MM.1S (cell line): ENCODE data around the gene REEP1.

ENCODE experiments used
- DNase-seq: peaks from one replicate; pipeline ENCODE4 v3.0.0-alpha.2; 2015
- H2AFZ ChIP-seq: fragments of 300-600 bp; sonication (generic); 2 replicates; pipeline ENCODE4 v1.6.0; 2016; ENCODE audit warnings: antibody characterized with exemption, low read length
- H3F3A ChIP-seq: fragments of 300-600 bp; sonication (generic); 2 replicates; pipeline ENCODE4 v1.6.1; 2016; ENCODE audit warnings: mild to moderate bottlenecking, antibody characterized with exemption, low read length, moderate library complexity, mixed read lengths; ENCODE audit not compliant: insufficient read depth
- H3K27ac ChIP-seq: fragments of 300-600 bp; sonication (generic); 2 replicates; pipeline ENCODE4 v1.5.1; 2016; ENCODE audit warnings: mild to moderate bottlenecking, low read length
- H3K27me3 ChIP-seq: fragments of 300-600 bp; sonication (generic); replicated peaks from 2 replicates; pipeline ENCODE4 v1.6.0; 2016; ENCODE audit warnings: low read length; ENCODE audit not compliant: insufficient read depth
- H3K36me3 ChIP-seq: fragments of 300-600 bp; sonication (generic); replicated peaks from 2 replicates; pipeline ENCODE4 v1.6.1; 2016; ENCODE audit warnings: mild to moderate bottlenecking, low read length, mixed read lengths; ENCODE audit not compliant: insufficient read depth
- H3K4me1 ChIP-seq: fragments of 300-600 bp; sonication (generic); 2 replicates; pipeline ENCODE4 v1.6.1; 2016; ENCODE audit warnings: low read length, mixed read lengths
- H3K4me2 ChIP-seq: fragments of 300-600 bp; sonication (generic); 2 replicates; pipeline ENCODE4 v1.6.0; 2016; ENCODE audit warnings: low read depth, low read length
- H3K4me3 ChIP-seq: fragments of 300-600 bp; sonication (generic); 2 replicates; pipeline ENCODE4 v1.5.1; 2016; ENCODE audit warnings: low read length, mixed read lengths
- H3K79me2 ChIP-seq: fragments of 300-600 bp; sonication (generic); 2 replicates; pipeline ENCODE4 v1.6.1; 2016; ENCODE audit warnings: mixed run types, low read length, mixed read lengths
- H3K9ac ChIP-seq: fragments of 300-600 bp; sonication (generic); 2 replicates; pipeline ENCODE4 v1.6.1; 2016; ENCODE audit warnings: low read length, mixed read lengths
- H3K9me2 ChIP-seq: fragments of 300-600 bp; sonication (generic); replicated peaks from 2 replicates; pipeline ENCODE4 v1.6.1; 2016; ENCODE audit warnings: mild to moderate bottlenecking, low read length, mixed read lengths; ENCODE audit not compliant: insufficient read depth
- H3K9me3 ChIP-seq: fragments of 300-600 bp; sonication (generic); replicated peaks from 2 replicates; pipeline ENCODE4 v1.6.1; 2016; ENCODE audit warnings: mild to moderate bottlenecking, low read length, mixed read lengths; ENCODE audit not compliant: insufficient read depth
- H4K20me1 ChIP-seq: fragments of 300-600 bp; sonication (generic); 2 replicates; pipeline ENCODE4 v1.6.1; 2016; ENCODE audit warnings: mild to moderate bottlenecking, low read length, moderate library complexity, mixed read lengths; ENCODE audit not compliant: insufficient read depth
- EZH2 ChIP-seq: fragments of 300-600 bp; sonication (generic); optimal IDR thresholded peaks from 2 replicates; pipeline ENCODE3; 2017; ENCODE audit warnings: low read depth, mild to moderate bottlenecking, antibody characterized with exemption, low read length, mixed read lengths
- EZH2phosphoT487 ChIP-seq: fragments of 300-600 bp; sonication (generic); IDR thresholded peaks from 2 replicates; pipeline ENCODE4 v1.6.1; 2018; ENCODE audit warnings: antibody characterized with exemption, low read length
- TF ChIP-seq, protein P1 (sequence below): fragments of 300-600 bp; sonication (generic); IDR thresholded peaks from 2 replicates; pipeline ENCODE4 v1.5.1; 2016; ENCODE audit warnings: antibody characterized with exemption, low read length, mixed read lengths

The REEP1 gene

DNA sequence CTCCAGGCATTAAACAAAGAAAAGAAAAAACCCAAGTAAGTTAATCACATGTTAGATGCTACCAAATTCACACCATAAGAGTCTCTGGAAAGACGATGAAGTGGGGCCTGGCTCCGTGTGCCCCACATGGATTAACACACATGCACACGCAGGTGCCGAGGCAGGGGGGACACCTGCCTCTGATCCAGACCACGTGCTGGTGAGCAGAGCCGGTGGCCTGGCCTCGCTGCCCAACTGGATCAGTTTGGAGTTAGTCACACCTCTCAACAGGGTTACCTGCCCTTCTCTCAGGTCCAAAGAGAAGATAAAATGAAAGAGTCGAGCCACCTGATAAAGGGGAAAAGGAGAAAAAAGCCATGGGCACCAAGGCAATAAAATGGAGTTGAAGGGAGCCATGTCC is 97.7 kb downstream of the REEP1 start:
- Histone ChIP-seq H3K36me3 (no peaks in the 10 kb centered on the region), H3K9me2 (no peaks in the 10 kb centered on the region), H2AFZ (no peak overlapping the region), H3K9ac (no peak overlapping the region), H3K4me2 (no peak overlapping the region), H3K4me3 (no peak overlapping the region), H4K20me1 (no peaks in the 10 kb centered on the region), H3K4me1 (peaks cover 38% of the 10 kb centered on the region), H3K79me2 (no peaks in the 10 kb centered on the region), H3K9me3 (no peaks in the 10 kb centered on the region), H3K27ac (no peak overlapping the region), H3K27me3 (no peaks in the 10 kb centered on the region), H3F3A (peaks cover 9% of the 10 kb centered on the region)
- TF ChIP-seq EZH2phosphoT487 = no peak
- TF ChIP-seq, protein P1, sequence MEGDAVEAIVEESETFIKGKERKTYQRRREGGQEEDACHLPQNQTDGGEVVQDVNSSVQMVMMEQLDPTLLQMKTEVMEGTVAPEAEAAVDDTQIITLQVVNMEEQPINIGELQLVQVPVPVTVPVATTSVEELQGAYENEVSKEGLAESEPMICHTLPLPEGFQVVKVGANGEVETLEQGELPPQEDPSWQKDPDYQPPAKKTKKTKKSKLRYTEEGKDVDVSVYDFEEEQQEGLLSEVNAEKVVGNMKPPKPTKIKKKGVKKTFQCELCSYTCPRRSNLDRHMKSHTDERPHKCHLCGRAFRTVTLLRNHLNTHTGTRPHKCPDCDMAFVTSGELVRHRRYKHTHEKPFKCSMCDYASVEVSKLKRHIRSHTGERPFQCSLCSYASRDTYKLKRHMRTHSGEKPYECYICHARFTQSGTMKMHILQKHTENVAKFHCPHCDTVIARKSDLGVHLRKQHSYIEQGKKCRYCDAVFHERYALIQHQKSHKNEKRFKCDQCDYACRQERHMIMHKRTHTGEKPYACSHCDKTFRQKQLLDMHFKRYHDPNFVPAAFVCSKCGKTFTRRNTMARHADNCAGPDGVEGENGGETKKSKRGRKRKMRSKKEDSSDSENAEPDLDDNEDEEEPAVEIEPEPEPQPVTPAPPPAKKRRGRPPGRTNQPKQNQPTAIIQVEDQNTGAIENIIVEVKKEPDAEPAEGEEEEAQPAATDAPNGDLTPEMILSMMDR = no peak
- no peak for TF ChIP-seq EZH2
- no peak for DNase-seq

DNA sequence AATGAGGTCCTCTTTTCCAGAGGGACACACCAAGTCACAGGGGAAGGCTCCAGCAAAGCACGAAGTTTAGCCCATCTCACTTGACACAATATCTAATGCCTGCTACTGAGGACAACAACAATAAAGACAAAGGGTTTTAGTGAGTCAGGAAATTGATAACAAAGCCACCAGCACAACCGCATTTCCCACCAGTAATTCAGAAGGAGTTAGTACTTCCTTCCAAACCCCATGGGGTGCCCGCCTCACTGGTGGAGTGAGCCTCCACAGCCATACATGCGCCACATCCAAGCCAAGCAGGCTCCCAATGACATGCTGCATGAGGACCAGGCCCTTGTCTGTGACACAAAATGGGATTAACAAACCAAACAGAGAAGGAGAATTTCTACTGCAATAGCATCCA is 98.1 kb downstream of the REEP1 start:
- no peak overlapping the region for H3K4me2 ChIP-seq
- no peaks in the 10 kb centered on the region for H3K79me2 ChIP-seq
- no peaks in the 10 kb centered on the region for H3K36me3 ChIP-seq
- H3K4me1 ChIP-seq = peaks cover 34% of the 10 kb centered on the region
- no peak overlapping the region for H3K9ac ChIP-seq
- H3K4me3 ChIP-seq = no peak overlapping the region
- H3K9me3 ChIP-seq = no peaks in the 10 kb centered on the region
- no peak for DNase-seq
- no peaks in the 10 kb centered on the region for H3K9me2 ChIP-seq
- peaks cover 9% of the 10 kb centered on the region for H3F3A ChIP-seq
- no peaks in the 10 kb centered on the region for H3K27me3 ChIP-seq
- no peaks in the 10 kb centered on the region for H4K20me1 ChIP-seq
- TF ChIP-seq EZH2phosphoT487 (no peak), EZH2 (no peak)
- TF ChIP-seq, protein P1 = no peak
- H3K27ac ChIP-seq = no peak overlapping the region
- H2AFZ ChIP-seq = no peak overlapping the region

DNA sequence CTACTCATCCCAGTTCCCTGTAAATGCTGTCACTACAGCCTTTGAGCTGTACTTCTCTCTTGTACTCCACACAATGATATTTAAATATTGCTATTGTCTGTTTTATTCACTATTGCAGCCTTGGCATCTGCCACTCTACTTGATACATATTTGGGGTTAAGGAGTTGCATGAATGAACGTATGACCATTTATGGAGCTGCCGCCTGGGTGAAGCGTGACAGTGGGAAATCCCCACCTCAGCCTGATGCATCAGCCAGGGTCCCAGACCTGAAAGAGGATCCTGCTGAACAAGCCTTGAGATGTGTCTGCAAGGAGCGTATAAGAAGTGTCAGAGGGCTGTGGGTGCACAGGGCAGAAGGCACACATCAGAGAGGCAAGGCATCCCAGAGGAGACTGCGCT is 99.1 kb downstream of the REEP1 start:
- Histone ChIP-seq H3K27me3 (no peaks in the 10 kb centered on the region), H3K4me2 (no peak overlapping the region), H3K9ac (no peak overlapping the region), H2AFZ (no peak overlapping the region), H3K9me3 (no peaks in the 10 kb centered on the region), H3K4me1 (peaks cover 24% of the 10 kb centered on the region), H3K27ac (no peak overlapping the region), H4K20me1 (no peaks in the 10 kb centered on the region), H3F3A (peaks cover 2% of the 10 kb centered on the region; the same call in 1 of the 2 replicates), H3K4me3 (no peak overlapping the region), H3K36me3 (no peaks in the 10 kb centered on the region), H3K9me2 (no peaks in the 10 kb centered on the region), H3K79me2 (no peaks in the 10 kb centered on the region)
- DNase-seq = no peak
- TF ChIP-seq EZH2phosphoT487 = no peak
- TF ChIP-seq, protein P1 = no peak
- no peak for TF ChIP-seq EZH2

DNA sequence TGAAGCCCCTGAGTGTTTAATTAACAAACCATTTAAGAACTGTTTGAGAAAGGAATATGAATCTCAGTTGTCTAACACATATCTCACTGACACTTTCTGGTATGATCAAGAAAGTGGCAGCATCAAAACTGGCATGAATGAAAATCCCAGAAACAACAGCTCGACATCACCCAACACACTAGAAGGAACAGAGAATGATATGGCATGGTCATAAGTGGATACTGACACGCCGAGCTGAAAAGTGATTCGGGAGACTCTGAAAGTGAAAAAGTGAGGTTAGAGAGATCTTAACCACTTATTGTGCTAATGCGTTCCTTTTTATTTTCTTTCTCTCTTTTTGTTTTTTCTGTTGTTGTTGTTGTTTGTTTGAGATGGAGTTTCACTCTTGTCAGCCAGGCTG is 100.3 kb downstream of the REEP1 start:
- H3K79me2 ChIP-seq = no peaks in the 10 kb centered on the region
- peaks cover 12% of the 10 kb centered on the region for H3K4me1 ChIP-seq
- H2AFZ ChIP-seq = no peak overlapping the region

More for the DNA sequence above, 100.3 kb downstream of the REEP1 start:
- Histone ChIP-seq H3K9ac (no peak overlapping the region), H4K20me1 (no peaks in the 10 kb centered on the region), H3K27ac (no peak overlapping the region), H3K9me3 (no peaks in the 10 kb centered on the region), H3K27me3 (no peaks in the 10 kb centered on the region), H3K36me3 (no peaks in the 10 kb centered on the region), H3K4me3 (no peak overlapping the region), H3K9me2 (no peaks in the 10 kb centered on the region), H3K4me2 (no peak overlapping the region), H3F3A (no peaks in the 10 kb centered on the region)
- DNase-seq = no peak
- TF ChIP-seq EZH2phosphoT487 (no peak), EZH2 (no peak)
- TF ChIP-seq, protein P1 = no peak
